ENCODE measurements around the gene ZNF343.
"Not testable (repeated sequence)": the region's sequence is repeated elsewhere in the genome, so short reads cannot be mapped to it uniquely, and the experiment has no call there.

Gene ZNF343

DNA sequence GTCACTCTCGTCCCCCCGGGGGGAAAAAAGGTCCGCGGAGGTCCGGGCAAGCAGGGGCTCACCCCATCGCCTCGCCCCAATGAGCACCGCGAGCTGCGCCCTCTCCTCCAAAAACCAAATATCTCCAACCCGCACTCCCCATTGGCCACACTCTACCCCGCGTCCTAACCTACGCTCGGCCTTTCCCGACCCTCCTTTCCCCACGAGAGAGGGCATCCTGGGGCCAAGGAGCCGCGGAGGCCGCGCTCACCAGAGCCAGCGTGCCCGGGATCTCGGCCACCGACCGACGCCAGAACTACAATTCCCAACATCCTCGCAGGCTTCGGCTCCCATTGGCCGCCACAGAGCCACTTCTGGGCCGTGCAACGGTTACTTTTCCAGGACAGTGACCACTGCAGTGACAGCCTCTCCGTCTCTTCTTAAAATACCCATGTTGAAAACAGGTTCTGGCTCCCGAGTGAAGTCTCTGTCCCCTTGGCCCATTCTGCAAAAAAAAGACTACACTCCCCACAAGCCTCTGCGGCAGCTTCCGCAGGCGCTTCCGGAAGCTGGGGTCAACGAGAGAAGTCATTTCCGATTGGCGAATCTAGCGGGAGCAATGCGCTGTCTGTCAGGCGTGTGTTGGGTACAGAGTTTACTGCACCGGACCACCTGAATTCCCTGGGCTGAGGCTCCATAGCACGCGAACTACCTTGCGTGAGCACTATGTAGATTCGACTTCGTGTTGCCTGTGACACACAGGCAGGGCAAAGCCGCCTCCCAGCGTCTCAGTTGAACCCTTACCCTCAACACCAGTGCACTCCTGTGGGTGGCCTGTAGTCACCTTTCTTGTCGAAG is at the start of gene ZNF343:
TSS of gene ZNF343 (minus strand) at position 285 of the 837 bp plus-strand sequence. CDS start 15,020 bp downstream, outside the sequence.
- peak; percentile 46 for DNase-seq

DNA sequence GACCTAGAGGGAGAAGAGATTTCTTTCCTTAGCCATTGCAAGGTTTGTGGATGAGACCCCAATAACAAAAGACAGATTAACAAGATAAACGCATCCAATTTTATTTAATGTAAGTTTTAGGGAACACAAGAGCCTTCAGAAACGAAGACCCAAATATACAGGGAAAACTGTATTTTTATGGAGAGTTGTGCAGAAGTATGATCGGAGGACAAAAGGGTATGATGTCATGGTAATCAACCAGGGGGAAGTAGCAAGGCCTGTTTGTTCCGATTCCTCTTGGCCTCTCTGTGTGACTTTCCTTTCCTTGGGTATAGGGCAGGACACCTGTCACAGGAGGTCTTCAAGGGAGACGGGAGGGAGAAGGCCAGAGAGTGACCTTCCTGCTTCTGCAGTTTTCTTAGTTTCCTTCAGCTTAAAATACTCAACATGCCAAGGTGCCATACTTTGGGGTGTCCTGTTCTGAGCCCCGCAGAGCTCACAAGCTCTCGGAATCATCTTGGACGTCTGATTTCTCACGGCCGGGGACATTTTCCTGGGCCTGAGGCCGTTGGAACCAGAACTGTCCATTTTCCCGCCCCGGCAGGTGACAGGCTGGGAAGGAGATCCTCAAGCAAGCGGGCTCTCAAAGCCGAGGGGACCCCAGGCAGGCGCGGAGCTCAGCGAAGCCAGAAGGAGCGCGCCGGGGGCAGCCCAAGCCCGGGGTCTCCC is 49.3 kb upstream of the ZNF343 start:
- no peak for DNase-seq

DNA sequence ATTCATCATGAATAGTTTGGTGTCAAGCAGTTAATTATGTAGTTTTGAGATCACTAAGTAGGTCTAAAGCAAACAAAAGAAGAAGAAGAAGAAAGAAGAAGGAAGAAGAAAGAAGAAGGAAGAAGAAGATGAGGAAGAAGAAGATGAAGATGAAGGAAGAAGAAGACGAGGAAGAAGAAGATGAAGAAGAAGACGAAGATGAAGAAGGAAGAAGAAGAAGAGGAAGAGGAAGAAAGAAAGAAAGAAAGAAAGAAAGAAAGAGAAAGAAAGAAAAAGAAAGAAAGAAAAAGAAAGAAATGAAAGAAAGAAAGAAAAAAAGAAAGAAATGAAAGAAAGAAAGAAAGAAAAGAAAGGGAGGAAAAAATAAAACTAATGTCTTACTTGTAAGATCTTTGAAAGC is 36.9 kb upstream of the ZNF343 start:
- DNase-seq: no peak

DNA sequence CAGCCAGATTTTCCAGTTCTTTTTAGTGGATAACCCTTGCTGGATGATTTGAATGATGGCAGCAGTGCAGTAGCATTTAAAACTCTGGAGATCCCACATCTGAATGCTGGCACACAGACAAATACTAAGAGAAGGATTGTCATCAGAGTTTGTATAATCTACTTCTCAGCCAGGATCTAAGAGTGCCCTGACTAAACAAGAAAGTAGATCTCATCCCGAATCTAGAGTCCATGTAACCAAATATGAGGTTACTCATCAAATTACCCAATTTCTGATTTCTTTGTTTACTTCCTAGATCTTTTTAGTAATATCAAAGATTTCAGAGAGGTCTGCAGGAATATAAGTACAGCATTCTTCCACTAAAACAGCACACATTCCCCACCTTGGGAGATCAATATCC is 35.5 kb upstream of the ZNF343 start:
- no peak for DNase-seq

DNA sequence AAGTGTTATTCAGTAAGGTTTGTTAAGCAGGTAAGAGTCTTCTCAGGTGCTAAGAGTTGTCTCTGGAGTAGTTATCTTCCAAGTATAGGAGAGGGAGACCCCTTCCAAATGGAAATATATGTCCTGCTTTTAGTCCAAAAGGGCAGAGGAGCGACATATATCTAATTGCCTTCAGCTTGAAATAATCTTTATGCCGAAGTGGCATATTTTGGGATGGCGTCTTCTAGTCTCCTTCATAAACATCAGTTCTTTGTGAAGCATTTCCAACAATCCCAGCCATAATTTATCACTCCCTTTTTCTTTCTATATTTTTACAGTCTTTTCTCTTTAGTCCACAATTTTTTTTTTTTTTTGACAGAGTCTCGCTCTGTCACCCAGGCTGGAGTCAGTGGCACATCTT is 33.6 kb upstream of the ZNF343 start:
- no peak for DNase-seq

DNA sequence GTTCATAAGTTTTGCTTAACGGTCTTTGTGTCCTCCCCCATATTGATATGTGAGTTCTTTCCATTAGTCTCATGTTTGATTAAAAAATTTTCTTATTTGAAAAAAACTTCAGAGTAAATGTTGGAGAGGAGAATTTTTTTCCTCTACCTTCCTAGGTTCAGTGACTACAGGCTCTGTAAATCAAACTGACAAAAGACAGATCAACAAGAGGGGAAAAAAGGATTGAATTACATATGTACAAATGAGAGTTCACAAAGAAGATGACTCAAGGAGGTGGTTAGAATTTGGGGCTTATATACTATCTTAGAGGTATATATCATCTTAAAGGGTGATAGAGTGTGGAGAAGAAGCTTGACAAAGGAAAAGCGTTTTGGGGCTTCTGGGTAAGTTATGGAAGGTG is 33.2 kb upstream of the ZNF343 start:
- DNase-seq: no peak

DNA sequence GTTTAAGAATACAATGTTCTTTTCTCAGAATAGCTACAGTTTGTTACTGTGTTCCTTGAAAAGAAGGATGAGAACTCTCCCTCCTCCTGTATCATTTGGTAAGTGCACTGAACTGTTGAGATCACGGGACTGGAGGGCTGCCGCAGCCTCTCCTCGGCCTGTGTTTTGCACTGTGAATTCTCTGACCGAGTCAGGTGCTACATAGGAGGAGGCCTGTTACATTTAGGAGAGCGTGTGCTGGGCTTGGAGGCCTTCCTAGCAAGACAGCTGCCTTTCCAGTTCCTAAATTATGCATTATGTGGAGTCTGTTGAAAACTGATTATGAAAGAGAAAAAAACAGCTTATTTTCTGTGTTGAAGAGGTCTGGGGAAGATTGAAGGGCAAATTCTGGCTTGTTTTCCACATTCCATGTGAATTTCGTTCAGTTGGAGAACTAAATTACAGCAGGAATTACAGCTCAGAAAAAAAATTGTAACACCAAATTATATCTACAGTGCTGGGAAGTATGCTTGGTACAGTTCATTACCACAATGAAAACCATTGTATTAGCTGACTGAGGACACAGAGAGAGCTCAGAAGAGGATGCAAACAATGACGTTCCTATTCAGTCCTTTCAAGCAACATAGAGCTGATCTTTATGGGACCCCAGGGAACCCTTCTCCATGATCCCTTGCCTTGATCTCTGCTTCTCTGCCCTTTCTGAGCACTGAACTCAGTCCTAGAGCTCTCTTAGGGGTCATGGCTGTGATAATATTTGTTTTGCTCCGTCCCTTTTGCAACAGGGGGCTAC is 30.4 kb upstream of the ZNF343 start:
- DNase-seq: no peak

DNA sequence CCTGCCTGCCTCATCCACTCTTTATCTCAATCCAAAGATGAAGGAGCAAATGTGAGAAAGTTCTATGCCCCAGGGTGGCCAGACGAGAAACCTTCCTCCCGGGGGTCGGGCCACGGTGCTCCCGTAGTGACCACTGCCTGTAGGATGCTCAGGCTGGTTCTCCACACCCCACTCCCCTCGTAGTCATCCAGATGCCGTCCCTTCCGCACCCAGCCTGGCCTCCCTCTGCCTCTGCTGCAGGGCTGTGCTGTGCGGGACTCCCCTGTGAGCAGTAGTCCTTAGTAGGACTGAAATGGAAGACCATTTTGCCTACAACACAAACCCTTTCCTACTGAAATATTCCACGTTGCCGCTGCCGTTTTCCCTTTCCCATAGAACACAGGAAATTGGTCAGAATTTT is 29.6 kb upstream of the ZNF343 start:
- DNase-seq: no peak

DNA sequence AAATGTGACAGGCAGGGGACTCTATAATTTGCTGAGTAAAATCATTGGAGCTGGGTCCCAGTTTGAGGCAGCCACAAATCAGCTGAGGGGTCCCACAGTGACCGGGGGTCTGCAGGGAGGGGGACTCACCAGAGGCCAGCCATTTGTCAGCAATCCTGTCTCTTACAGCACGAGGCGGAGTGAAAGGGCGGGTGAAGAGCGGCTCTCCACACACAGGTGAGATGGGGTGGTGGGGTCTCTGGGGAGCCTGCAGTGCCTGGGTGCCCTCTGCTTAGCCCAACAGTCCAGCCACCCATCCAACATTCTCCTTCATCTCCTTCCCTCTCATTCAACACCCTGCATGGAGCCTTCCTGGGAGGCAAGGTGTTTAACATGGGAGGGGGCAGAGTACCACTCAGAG is 28.4 kb upstream of the ZNF343 start:
- no peak for DNase-seq

DNA sequence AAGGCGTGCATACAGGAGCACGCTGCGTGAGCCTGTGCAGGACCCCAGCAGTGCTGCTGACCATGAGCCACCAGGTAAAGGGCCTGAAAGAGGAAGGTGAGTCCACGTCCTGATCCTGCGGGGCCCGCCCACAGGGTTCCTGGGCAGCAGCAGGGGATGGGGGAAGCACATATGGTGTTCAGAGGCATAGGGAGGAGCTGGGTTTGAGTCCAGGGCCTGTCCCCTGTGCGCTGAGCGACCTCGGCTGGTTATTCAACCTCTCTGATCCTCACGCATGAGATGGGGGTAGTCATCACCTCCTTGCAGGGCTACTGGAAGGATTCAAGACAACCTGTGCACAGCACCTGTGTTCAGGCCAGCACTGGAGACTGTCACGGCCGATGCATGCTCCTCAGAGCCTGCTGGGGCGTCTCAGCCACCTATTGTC is 27.9 kb upstream of the ZNF343 start, which contains the start of gene TMC2:
TSS of gene TMC2 (plus strand) at position 14 of the 427 bp plus-strand sequence. CDS start at position 63, 49 bp downstream.
- DNase-seq: no peak

DNA sequence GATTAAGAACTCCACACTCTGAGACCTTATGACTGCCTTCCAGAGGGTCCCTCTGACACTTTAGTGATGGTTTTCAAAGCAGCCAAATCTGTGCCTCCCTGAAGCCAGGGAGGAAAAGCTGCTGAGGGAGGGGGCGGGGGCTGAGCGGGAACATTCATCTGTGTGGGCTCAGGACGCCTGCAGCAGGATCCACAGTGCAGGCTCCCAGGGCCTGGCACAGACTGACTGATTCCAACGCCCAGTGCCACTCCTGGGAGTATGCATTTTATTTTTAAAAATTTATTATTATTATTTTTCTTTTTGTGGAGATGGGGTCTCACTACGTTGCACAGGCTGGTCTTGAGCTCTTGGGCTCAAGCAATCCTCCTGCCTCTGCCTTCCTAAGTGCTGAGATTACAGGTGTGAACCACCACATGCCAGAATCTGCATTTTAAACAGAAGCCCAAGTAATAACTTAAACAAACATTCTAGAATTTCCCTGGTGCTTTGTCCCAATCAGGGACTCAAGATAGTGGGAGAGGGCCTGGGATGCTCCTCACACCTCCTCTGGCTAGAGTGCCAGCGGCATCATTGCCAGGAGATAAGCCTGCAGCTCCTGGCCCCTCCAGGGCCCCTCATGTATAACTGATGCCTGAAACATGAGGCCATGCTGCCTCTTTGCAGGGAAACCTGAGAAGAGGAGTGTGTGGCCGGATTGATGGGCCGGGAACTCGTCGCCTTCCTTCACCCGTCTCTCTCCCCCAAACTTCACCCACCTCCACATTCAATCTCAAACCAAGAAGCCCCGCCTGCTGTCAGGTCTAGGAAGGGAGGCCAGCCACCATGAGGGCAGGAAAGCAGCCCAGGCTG is 27.2 kb upstream of the ZNF343 start:
- DNase-seq: no peak

DNA sequence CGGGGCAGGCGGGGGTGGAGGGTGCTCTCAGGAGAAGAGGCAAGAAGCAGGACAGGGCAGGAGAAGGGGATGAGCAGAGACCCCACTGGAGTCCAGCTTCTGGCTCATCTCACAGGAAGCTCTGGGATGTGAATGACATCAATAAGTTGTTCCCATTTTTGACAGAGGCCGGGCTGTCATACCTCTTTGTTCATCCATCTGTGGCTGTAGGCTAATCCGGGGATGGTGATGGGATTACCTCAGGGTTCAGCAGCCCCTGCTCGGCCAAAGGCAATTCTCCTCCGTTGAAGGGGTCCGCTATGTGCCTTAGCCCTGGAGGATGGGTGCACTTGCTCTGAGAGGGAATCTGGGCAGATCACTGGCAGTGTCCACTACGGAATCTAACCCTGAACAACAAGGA is 24.4 kb upstream of the ZNF343 start:
- no peak for DNase-seq

DNA sequence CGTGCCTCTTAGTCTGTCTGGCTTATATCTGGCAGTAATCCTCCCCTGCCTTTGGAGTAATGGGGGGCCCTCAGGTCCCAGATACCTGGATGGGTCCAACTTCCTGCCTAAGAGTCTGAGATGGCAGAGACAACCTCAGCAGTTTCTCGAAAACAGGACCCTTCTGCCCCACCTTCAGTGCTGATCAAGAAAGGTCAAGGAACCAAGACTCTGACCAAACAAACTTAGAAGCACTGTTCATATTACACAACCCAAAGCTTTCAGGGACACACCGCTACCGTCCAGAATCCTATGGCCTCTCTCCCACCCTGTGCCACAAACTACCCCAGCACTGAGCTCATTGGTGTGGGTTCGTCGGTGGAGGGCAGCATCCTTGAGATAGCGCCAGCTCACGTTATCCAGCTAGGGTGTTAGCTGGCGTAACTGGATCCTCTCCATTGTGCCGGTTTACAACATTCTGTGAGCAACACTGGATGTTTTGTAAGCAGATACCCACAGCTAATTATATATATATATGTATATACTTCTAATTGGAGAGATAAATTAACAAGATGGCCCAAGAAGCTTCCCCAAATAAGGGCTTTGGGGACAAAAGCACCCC is 20.1 kb upstream of the ZNF343 start:
- DNase-seq: no peak

DNA sequence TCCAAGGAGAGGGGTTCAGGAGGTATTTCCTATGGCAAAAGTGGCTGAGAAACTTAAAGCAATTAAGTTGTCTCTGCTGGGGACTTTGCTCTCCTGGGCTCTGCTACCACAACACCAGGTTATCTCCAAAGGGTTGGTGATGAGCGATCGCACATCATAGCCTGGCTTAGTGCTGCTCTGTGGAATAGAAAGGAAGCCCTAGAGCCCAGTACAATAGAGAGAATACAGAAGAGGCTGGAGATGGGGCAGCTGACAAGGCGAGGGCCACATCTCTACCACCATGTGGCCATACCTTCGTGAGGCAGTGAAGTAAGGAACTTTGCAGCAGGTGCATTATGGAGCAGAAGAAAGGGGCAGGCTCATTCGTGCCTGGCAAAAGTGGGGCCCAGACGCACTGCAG is 19.0 kb upstream of the ZNF343 start:
- DNase-seq: no peak

DNA sequence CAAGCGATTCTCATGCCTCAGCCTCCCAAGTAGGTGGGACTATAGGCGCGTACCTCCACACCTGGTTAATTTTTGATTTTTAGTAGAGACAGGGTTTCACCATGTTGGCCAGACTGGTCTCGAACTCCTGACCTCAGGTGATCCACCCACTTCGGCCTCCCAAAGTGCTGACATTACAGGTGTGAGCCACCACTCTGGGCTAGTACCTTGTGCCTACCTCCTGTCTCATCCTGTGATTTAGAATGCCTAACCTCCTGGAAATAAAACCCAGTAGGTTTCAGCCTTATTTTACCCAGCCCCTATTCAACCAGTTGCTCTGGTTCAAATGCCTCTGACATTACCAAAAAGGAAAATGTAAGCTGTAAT is 17.5 kb upstream of the ZNF343 start:
- not testable (repeated sequence) for DNase-seq

DNA sequence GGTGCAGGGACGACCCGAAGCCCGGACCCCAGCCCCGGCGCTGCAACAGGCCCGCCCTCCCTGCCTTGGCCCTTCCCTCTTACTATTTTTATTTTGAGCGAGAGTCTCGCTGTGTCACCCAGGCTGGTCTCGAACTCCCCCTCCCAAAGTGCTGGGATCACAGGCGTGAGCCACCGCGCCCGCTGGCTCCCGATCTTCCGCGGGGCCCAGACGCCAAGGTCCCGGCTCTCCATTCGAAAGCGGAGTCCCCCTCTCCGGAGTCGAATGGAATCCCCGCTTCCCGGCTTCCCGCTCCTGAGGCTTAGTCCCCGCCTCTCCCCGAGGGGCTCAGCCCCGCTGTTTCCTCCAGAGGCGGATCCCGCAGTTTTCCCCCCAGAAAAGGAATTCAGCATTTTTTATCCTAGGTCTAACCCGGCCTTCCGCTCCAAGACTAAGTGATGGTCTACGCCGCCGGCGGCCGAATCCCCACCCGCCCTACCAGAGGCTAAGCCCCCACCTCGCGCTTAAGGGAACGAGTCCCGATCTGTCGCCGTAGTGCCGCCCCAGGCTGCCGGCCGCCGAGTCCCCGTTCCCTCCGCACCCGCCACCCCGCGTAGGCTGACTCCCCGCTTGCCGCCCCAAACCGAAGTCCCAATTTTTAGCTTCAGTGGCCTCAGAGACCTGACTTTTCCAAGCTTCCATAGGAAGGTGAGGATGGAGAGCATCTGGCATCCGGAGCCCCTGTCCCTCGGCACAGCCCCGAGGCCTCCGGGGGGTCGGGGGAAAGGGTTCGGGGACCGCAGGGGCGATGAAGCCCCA is 16.2 kb upstream of the ZNF343 start:
- DNase-seq: no peak

DNA sequence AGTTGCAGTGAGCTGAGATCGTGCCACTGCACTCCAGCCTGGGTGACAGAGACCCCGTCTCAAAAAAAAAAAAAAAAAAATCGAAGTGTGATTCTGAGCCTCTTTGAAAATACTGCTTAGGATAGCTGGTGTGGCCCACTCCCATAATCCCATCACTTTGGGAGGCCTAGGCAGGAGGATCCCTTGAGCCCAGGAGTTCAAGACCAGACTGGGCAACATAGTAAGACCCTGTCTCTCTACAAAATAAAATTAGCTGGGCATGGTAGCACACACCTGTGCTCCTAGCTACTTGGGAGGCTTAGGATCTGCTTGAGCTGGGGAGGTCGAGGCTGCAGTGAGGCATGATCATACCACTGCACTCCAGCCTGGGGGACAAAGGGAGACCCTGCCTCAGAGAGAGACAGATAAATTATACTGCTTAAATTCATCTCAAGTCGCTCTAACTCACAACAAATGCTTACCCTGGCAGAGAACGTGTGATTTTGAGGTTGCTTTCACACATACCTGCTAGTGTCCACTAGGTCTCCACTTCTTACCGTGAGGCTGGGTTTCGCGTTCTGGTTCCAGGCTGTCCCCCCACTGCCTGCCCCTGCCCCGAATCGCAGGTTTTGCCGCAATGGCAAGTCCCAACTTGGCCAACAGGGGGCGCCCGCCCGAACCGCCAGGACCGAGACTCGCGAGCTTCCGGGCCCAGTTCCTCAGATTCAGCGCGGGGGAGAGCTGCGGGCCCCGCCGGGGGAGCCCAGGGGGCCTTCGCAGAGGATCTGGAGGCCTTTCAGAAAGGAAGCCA is 15.4 kb upstream of the ZNF343 start:
- peak; percentile 55 for DNase-seq

DNA sequence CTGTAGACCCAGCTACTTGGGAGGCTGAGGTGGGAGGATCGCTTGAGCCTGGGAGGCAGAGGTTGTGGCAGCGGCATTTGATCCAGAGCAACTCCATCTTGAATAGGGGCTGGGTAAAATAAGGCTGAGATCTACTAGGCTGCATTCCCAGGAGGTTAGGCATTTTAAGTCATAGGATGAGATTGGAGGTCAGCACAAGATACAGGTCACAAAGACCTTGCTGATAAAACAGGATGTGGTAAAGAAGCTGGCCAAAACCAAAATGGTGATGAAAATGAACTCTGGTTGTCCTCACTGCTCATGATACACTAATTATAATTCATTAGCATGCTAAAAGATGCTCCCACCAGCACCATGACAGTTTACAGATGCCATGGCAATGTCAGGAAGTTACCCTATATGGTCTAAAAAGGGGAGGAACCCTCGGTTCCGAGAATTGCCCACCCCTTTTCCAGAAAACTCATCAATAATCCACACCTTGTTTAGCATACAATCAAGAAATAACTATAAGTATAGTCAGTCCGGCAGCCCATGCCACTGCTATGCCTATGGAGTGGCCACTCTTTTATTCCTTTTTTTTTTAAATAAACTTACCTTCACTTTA is 14.2 kb upstream of the ZNF343 start:
- DNase-seq: not testable (repeated sequence)

DNA sequence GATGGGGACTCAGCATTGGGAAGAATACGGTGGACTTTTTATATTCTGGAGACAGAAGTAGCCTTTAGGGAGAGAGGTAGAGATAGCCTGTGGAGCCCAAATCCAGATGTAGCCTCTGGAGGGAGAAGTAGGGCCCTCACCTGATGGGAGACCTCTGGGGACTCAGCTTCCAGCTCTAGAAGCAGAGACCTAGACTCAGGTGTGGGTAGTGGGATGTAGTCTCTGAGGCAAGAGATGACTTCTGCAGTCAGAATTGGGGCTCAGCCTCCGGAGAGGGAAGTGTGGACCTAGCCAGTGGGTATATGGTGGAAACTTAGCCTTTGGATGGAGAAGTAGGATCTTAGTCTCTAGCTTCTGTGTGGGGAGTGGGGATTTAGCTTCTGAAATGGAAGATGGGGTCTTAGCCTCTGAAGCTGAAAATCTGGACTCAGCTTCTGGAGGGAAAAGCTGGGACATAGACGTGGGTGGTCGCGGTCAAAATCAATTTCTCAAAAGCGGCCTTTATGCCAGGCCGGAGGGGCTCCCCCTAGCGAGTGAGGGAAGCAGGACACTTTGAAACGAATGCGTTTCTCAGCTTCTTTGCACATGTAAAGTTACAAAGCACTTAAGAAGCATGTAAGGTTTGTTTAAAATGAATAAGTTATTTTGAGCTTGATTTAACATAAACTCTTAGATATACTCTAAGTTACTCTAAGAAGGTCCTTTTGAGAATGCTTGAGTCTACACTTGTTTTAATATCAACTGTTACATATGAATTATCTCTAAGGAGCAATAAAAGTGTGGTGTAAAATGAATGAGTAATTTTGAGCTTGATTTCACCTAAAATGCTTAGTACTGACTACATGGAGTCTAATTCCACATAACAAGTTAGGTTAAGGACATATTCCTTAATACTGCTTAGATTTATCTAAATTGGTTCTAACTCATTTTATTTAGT is 12.9 kb upstream of the ZNF343 start:
- no peak for DNase-seq

All from NCI-H1436 (cell line).